HepG2 (cell line): Measurements from ENCODE around the gene SLIT3.

Experiments
- CTCF ChIP-seq: sonication (generic); formaldehyde crosslinking; IDR thresholded peaks from 2 replicates; pipeline ENCODE4 v1.5.0; 2020; ENCODE audit warnings: mild to moderate bottlenecking, missing genetic modification reagents, moderate library complexity
- GATAD2A ChIP-seq: IDR thresholded peaks from 2 replicates; pipeline ENCODE4 v1.6.1; 2016
- MXD1 ChIP-seq: sonication (generic); formaldehyde crosslinking; IDR thresholded peaks from 2 replicates; pipeline ENCODE4 v1.4.0; 2020; ENCODE audit warnings: mild to moderate bottlenecking, missing genetic modification reagents
- POLR2A ChIP-seq, 2 experiments: IDR thresholded peaks; 2 replicates each; pipeline ENCODE4 v1.6.1; 2011; ENCODE audit warnings: low read depth in 2 of 2, low read length in 2 of 2, mild to moderate bottlenecking in 1 of 2, moderate library complexity in 1 of 2; ENCODE audit not compliant: insufficient read depth in 1 of 2
- REST ChIP-seq, 2 experiments: IDR thresholded peaks; 2 replicates each; pipeline ENCODE4 v1.6.1; 2011 to 2012; ENCODE audit warnings: low read length in 2 of 2, borderline replicate concordance in 1 of 2, low read depth in 1 of 2, mild to moderate bottlenecking in 1 of 2, moderate library complexity in 1 of 2
- YY1 ChIP-seq: IDR thresholded peaks from 2 replicates; pipeline ENCODE4 v1.6.1; 2011; ENCODE audit warnings: low read length, low read depth, moderate library complexity, mild to moderate bottlenecking; ENCODE audit not compliant: insufficient read depth, insufficient replicate concordance
- ZNF317 ChIP-seq: sonication (generic); formaldehyde crosslinking; IDR thresholded peaks from 2 replicates; pipeline ENCODE4 v1.5.0; 2020; ENCODE audit warnings: mild to moderate bottlenecking, missing genetic modification reagents
- ZNF746 ChIP-seq: sonication (generic); formaldehyde crosslinking; IDR thresholded peaks from 2 replicates; pipeline ENCODE4 v1.8.0; 2022; ENCODE audit warnings: mild to moderate bottlenecking, missing genetic modification reagents

- TF ChIP-seq POLR2A (IDR thresholded peaks at IDR 0.05; ENCODE audit: insufficient read depth in 1 of 2, low read depth in 2 of 2, low read length in 2 of 2), result no peak
- TF ChIP-seq ZNF317 (CRISPR knock-in tag), result no peak
- no peak for TF ChIP-seq CTCF (CRISPR knock-in tag)
- no peak for TF ChIP-seq GATAD2A (CRISPR knock-in tag)
- no peak for TF ChIP-seq YY1
- no peak for TF ChIP-seq MXD1 (CRISPR knock-in tag)
- no peak for TF ChIP-seq REST (IDR thresholded peaks at IDR 0.05; ENCODE audit: borderline replicate concordance in 1 of 2, low read depth in 1 of 2, low read length in 2 of 2)
- TF ChIP-seq ZNF746 (CRISPR knock-in tag), result no peak
These were observed 605.6 kb downstream of the SLIT3 start for GRCh38 chr5:168695301-168695835.
